SK-N-SH (cell line): ENCODE measurements around the gene SCAMP2. TPM values are rescaled to one million over a fixed set of nuclear protein-coding genes. Genes with fewer than 3 reads are reported as not detected.

Experiments used
- CTCF ChIA-PET: fragments of 300-600, 350-600 bp; formaldehyde crosslinking; extraction: SDS; loops from one replicate; lab custom pipeline; 2021; lab: Yijun Ruan, JAX
- POLR2A ChIA-PET: fragments of 350-600 bp; sonication (Branson Sonifier 250); formaldehyde crosslinking; extraction: SDS; loops from one replicate; lab custom pipeline; 2020; ENCODE audit warnings: antibody characterized with exemption, inconsistent platforms; lab: Yijun Ruan, JAX
- DNase-seq: peaks from one replicate; pipeline ENCODE4 v3.0.0; 2012
- H2AFZ ChIP-seq: fragments of 200-600 bp; sonication (generic); 2 replicates; pipeline ENCODE4 v1.8.1; 2016; ENCODE audit warnings: antibody characterized with exemption, mild to moderate bottlenecking, low read depth
- H3F3A ChIP-seq: fragments of 200-600 bp; sonication (generic); replicated peaks from 2 replicates; pipeline ENCODE3; 2016; ENCODE audit warnings: antibody characterized with exemption, mild to moderate bottlenecking; ENCODE audit not compliant: insufficient read depth
- H3K27ac ChIP-seq, 2 experiments: fragments of 200-500 bp in 1 of 2; fragments of 200-600 bp in 1 of 2; sonication (Bioruptor generic) in 1 of 2; sonication (generic), shearing (Covaris generic) in 1 of 2; 2 replicates each; pipeline versions ENCODE4 v1.5.1 to v1.6.1; 2014 to 2016; ENCODE audit warnings: low read depth in 2 of 2, inconsistent platforms in 1 of 2, low read length in 1 of 2, mild to moderate bottlenecking in 1 of 2, mixed read lengths in 1 of 2
- H3K27me3 ChIP-seq: fragments of 200-600 bp; sonication (generic), shearing (Covaris generic); 2 replicates; pipeline ENCODE4 v1.6.1; 2016; ENCODE audit warnings: mixed run types; ENCODE audit not compliant: insufficient read depth
- H3K36me3 ChIP-seq, 2 experiments: fragments of 200-500 bp in 1 of 2; fragments of 200-600 bp in 1 of 2; sonication (Bioruptor generic) in 1 of 2; sonication (generic) in 1 of 2; replicated peaks in 1 of 2; 2 replicates each; pipeline versions ENCODE3 to v1.5.1; 2014 to 2016; ENCODE audit warnings: low read length in 1 of 2, mild to moderate bottlenecking in 1 of 2; ENCODE audit not compliant: insufficient read depth in 2 of 2, control insufficient read depth in 1 of 2
- H3K4me1 ChIP-seq, 2 experiments: fragments of 200-500 bp in 1 of 2; fragments of 200-600 bp in 1 of 2; sonication (Bioruptor generic) in 1 of 2; sonication (generic), shearing (Covaris generic) in 1 of 2; 2 replicates each; pipeline versions ENCODE4 v1.5.1 to v1.6.1; 2014 to 2016; ENCODE audit warnings: low read depth in 1 of 2, low read length in 1 of 2, mixed run types in 1 of 2; ENCODE audit not compliant: insufficient read depth in 2 of 2, control insufficient read depth in 1 of 2
- H3K4me2 ChIP-seq: fragments of 200-600 bp; sonication (generic), shearing (Covaris generic); 2 replicates; pipeline ENCODE4 v1.6.1; 2017; ENCODE audit warnings: mixed run types
- H3K4me3 ChIP-seq, 2 experiments: fragments of 200-500 bp in 1 of 2; fragments of 200-600 bp in 1 of 2; sonication (Bioruptor generic) in 1 of 2; sonication (generic), shearing (Covaris generic) in 1 of 2; 2 replicates each; pipeline versions ENCODE4 v1.5.1 to v1.8.1; 2014 to 2016; ENCODE audit warnings: low read depth in 2 of 2, inconsistent platforms in 1 of 2, low read length in 1 of 2, mild to moderate bottlenecking in 1 of 2, mixed read lengths in 1 of 2, moderate library complexity in 1 of 2
- H3K79me2 ChIP-seq: fragments of 200-600 bp; sonication (generic); 2 replicates; pipeline ENCODE4 v1.8.1; 2017; ENCODE audit warnings: mild to moderate bottlenecking; ENCODE audit not compliant: insufficient read depth
- H3K9ac ChIP-seq: fragments of 200-600 bp; sonication (generic); 2 replicates; pipeline ENCODE4 v1.6.1; 2017; ENCODE audit warnings: mixed run types
- H3K9me2 ChIP-seq: fragments of 200-600 bp; sonication (generic); 2 replicates; pipeline ENCODE4 v1.6.1; 2017; ENCODE audit warnings: mixed run types
- H3K9me3 ChIP-seq: fragments of 200-600 bp; sonication (generic); 2 replicates; pipeline ENCODE4 v1.6.1; 2017; ENCODE audit warnings: mixed run types, mild to moderate bottlenecking, moderate library complexity
- H4K20me1 ChIP-seq: fragments of 200-600 bp; sonication (generic); 2 replicates; pipeline ENCODE4 v1.6.1; 2017; ENCODE audit warnings: mild to moderate bottlenecking, mixed run types; ENCODE audit not compliant: insufficient read depth
- ELF1 ChIP-seq: IDR thresholded peaks from 2 replicates; pipeline ENCODE4 v1.4.0; 2012
- EZH2phosphoT487 ChIP-seq: fragments of 200-600 bp; sonication (generic); IDR thresholded peaks from 2 replicates; pipeline ENCODE4 v1.6.1; 2017; ENCODE audit warnings: low read depth, mixed run types, mild to moderate bottlenecking, antibody characterized with exemption, moderate library complexity, borderline replicate concordance
- FOXJ3 ChIP-seq: sonication (generic); formaldehyde crosslinking; IDR thresholded peaks from 2 replicates; pipeline ENCODE4 v1.5.1; 2020; ENCODE audit warnings: mild to moderate bottlenecking, missing genetic modification reagents
- FOXM1 ChIP-seq: IDR thresholded peaks from 2 replicates; pipeline ENCODE4 v1.4.0; 2012; ENCODE audit warnings: low read depth, mild to moderate bottlenecking
- JUND ChIP-seq: IDR thresholded peaks from 2 replicates; pipeline ENCODE4 v1.4.0; 2012
- MEF2A ChIP-seq: IDR thresholded peaks from 2 replicates; pipeline ENCODE4 v1.4.0; 2012; ENCODE audit warnings: low read depth, borderline replicate concordance
- NRF1 ChIP-seq: IDR thresholded peaks from 2 replicates; pipeline ENCODE4 v1.6.1; 2012; ENCODE audit warnings: low read depth, mild to moderate bottlenecking, low read length
- POLR2AphosphoS5 ChIP-seq: IDR thresholded peaks from 2 replicates; pipeline ENCODE4 v1.6.1; 2012; ENCODE audit warnings: low read depth, low read length
- RFX5 ChIP-seq: IDR thresholded peaks from 2 replicates; pipeline ENCODE4 v1.6.1; 2012; ENCODE audit warnings: mild to moderate bottlenecking, improper control_type of control experiment, low read length
- RXRA ChIP-seq: IDR thresholded peaks from 2 replicates; pipeline ENCODE4 v1.4.0; 2012; ENCODE audit warnings: low read depth, mild to moderate bottlenecking, borderline replicate concordance
- SIN3A ChIP-seq: IDR thresholded peaks from 2 replicates; pipeline ENCODE4 v1.6.1; 2012; ENCODE audit warnings: low read depth, mild to moderate bottlenecking, low read length, moderate library complexity, borderline replicate concordance
- SMC3 ChIP-seq: IDR thresholded peaks from 2 replicates; pipeline ENCODE4 v1.6.1; 2012; ENCODE audit warnings: low read depth, low read length, improper control_type of control experiment
- TCF12 ChIP-seq: IDR thresholded peaks from 2 replicates; pipeline ENCODE4 v1.4.0; 2012
- TEAD4 ChIP-seq: IDR thresholded peaks from 2 replicates; pipeline ENCODE4 v1.4.0; 2012; ENCODE audit warnings: mild to moderate bottlenecking, borderline replicate concordance; ENCODE audit not compliant: insufficient read depth
- USF2 ChIP-seq: fragments of 150-350 bp; IDR thresholded peaks from 2 replicates; pipeline ENCODE4 v1.6.1; 2017; ENCODE audit warnings: antibody characterized with exemption, low read length, low read depth, borderline replicate concordance
- WGBS: methylation state at CpG from one replicate; pipeline ENCODE4 v1.1.6; 2017; ENCODE audit warnings: low lambda C conversion rate; 5-methylcytosine and 5-hydroxymethylcytosine counted together
- polyA plus RNA-seq, 3 experiments: library from polyadenylated mRNA; depleted of rRNA; stranded (reverse); fragments of >200 nt; gene quantifications; 2 replicates each; pipeline ENCODE4 v1.2.3, GENCODE V29; 2012
- TF ChIP-seq, protein P1 (sequence below): fragments of 200-600 bp; sonication (generic); IDR thresholded peaks from 2 replicates; pipeline ENCODE4 v1.6.1; 2017; ENCODE audit warnings: antibody characterized with exemption, mild to moderate bottlenecking, moderate library complexity
- TF ChIP-seq, protein P2 (sequence below): IDR thresholded peaks from 2 replicates; pipeline ENCODE4; 2012
- TF ChIP-seq, protein P3 (sequence below): IDR thresholded peaks from 2 replicates; pipeline ENCODE4 v1.4.0; 2012; ENCODE audit warnings: low read depth
- TF ChIP-seq, protein P4 (sequence below): IDR thresholded peaks from 2 replicates; pipeline ENCODE4 v1.6.1; 2012; ENCODE audit warnings: mild to moderate bottlenecking, low read depth, low read length, moderate library complexity

The SCAMP2 gene
- polyA plus RNA-seq, 1 of the 3 experiments (the other 2 are of a cell fraction), result 88.1 TPM

DNA sequence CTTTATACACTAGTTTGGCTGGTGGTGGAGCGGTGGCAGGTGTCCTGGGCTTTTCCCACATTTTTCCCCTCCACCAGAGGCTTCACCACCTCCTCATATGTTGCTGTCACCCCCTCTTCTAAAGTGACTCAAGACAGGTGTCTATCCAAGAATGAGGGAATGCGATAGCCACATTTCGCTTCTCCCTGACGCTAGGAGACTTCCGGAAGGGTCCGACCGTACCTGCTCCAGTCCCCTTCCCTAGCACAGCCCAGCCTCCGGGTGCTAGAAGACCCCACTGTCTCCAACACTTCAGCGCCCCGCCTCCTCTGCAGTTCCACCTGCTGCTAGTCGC, 496 bp downstream of the SCAMP2 start (continued):
- TF ChIP-seq USF2 (no peak), TCF12 (no peak), TEAD4 (no peak), SIN3A (no peak), MEF2A (no peak)

- Histone ChIP-seq H2AFZ (no peak overlapping the region), H3K4me1 (peaks cover 17 to 20% of the 10 kb centered on the region in 2 experiments; a peak in 2 of 4 replicates), H3F3A (no peaks in the 10 kb centered on the region), H3K79me2 (peaks cover 71% of the 10 kb centered on the region), H3K4me2 (0 out of 2 replicates have a peak overlapping the region, but pooled peaks have one; percentile 16), H3K4me3 (no peak overlapping the region), H4K20me1 (peaks cover 37% of the 10 kb centered on the region), H3K9me3 (no peaks in the 10 kb centered on the region), H3K9me2 (no peaks in the 10 kb centered on the region), H3K27me3 (no peaks in the 10 kb centered on the region), H3K27ac (no peak overlapping the region), H3K9ac (no peak overlapping the region), H3K36me3 (peaks cover 8 to 10% of the 10 kb centered on the region in 2 experiments)
- ChIA-PET CTCF (interaction anchor here (0.8 to 2.6 kb wide), 8 partner anchors 12 to 102 kb away, joined by 3 to 16 read pairs (median 6); partner anchors contain the start of genes CSK and ULK3), POLR2A (interaction anchor here (0.9 to 1.4 kb wide), 4 partner anchors 11 to 27 kb away, joined by 3 to 4 read pairs (median 4); partner anchors contain the start of gene MPI)
- WGBS, result 89% methylated on average over 6 of the region's 6 CpGs
- DNase-seq, result no peak
- TF ChIP-seq SIN3A, result no peak
- no peak for TF ChIP-seq RFX5
- no peak for TF ChIP-seq FOXM1
- TF ChIP-seq RXRA, result no peak
- no peak for TF ChIP-seq FOXJ3 (CRISPR knock-in tag)
- TF ChIP-seq, protein P1, sequence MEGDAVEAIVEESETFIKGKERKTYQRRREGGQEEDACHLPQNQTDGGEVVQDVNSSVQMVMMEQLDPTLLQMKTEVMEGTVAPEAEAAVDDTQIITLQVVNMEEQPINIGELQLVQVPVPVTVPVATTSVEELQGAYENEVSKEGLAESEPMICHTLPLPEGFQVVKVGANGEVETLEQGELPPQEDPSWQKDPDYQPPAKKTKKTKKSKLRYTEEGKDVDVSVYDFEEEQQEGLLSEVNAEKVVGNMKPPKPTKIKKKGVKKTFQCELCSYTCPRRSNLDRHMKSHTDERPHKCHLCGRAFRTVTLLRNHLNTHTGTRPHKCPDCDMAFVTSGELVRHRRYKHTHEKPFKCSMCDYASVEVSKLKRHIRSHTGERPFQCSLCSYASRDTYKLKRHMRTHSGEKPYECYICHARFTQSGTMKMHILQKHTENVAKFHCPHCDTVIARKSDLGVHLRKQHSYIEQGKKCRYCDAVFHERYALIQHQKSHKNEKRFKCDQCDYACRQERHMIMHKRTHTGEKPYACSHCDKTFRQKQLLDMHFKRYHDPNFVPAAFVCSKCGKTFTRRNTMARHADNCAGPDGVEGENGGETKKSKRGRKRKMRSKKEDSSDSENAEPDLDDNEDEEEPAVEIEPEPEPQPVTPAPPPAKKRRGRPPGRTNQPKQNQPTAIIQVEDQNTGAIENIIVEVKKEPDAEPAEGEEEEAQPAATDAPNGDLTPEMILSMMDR, result no peak
- TF ChIP-seq ELF1, result no peak
- no peak for TF ChIP-seq NRF1
- TF ChIP-seq, protein P2, sequence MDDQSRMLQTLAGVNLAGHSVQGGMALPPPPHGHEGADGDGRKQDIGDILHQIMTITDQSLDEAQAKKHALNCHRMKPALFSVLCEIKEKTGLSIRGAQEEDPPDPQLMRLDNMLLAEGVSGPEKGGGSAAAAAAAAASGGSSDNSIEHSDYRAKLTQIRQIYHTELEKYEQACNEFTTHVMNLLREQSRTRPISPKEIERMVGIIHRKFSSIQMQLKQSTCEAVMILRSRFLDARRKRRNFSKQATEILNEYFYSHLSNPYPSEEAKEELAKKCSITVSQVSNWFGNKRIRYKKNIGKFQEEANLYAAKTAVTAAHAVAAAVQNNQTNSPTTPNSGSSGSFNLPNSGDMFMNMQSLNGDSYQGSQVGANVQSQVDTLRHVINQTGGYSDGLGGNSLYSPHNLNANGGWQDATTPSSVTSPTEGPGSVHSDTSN, result no peak
- no peak for TF ChIP-seq TEAD4
- no peak for TF ChIP-seq SMC3
- no peak for TF ChIP-seq JUND
- TF ChIP-seq EZH2phosphoT487, result no peak
- TF ChIP-seq, protein P3, sequence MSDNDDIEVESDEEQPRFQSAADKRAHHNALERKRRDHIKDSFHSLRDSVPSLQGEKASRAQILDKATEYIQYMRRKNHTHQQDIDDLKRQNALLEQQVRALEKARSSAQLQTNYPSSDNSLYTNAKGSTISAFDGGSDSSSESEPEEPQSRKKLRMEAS, result no peak
- TF ChIP-seq, protein P4, sequence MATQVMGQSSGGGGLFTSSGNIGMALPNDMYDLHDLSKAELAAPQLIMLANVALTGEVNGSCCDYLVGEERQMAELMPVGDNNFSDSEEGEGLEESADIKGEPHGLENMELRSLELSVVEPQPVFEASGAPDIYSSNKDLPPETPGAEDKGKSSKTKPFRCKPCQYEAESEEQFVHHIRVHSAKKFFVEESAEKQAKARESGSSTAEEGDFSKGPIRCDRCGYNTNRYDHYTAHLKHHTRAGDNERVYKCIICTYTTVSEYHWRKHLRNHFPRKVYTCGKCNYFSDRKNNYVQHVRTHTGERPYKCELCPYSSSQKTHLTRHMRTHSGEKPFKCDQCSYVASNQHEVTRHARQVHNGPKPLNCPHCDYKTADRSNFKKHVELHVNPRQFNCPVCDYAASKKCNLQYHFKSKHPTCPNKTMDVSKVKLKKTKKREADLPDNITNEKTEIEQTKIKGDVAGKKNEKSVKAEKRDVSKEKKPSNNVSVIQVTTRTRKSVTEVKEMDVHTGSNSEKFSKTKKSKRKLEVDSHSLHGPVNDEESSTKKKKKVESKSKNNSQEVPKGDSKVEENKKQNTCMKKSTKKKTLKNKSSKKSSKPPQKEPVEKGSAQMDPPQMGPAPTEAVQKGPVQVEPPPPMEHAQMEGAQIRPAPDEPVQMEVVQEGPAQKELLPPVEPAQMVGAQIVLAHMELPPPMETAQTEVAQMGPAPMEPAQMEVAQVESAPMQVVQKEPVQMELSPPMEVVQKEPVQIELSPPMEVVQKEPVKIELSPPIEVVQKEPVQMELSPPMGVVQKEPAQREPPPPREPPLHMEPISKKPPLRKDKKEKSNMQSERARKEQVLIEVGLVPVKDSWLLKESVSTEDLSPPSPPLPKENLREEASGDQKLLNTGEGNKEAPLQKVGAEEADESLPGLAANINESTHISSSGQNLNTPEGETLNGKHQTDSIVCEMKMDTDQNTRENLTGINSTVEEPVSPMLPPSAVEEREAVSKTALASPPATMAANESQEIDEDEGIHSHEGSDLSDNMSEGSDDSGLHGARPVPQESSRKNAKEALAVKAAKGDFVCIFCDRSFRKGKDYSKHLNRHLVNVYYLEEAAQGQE, result no peak
- no peak for TF ChIP-seq POLR2AphosphoS5
Observed at GRCh38 chr15:74870436-74871215, 2.5 kb downstream of the SCAMP2 start.
